Pancreas (tissue), 10 donors: ENCODE data around the gene ANK2. TPM values are rescaled to one million over a fixed set of nuclear protein-coding genes. Genes with fewer than 3 reads are reported as not detected.

Source experiments
- ATAC-seq, 4 donors: fragments of 200-7000 bp; cut with Tn5 transposase; one replicate each; pipeline versions ENCODE4 v1.8.0 to v1.9.1; 2020; ENCODE audit warnings: mild to moderate bottlenecking in 4 of 4, moderate library complexity in 4 of 4
- DNase-seq, 6 donors: peaks; one replicate each; pipeline ENCODE4 v3.0.0-alpha.2; 2020
- FAIRE-seq: peaks from 2 replicates; lab custom pipeline; 2012; peaks lifted over from hg19 to GRCh38; lab: Jason Lieb, UNC
- H3K27ac ChIP-seq, 4 donors: fragments of 200-600 bp; sonication (generic); 1 replicate in 3 of 4; 2 replicates in 1 of 4; pipeline versions ENCODE4 v1.5.0 to v1.8.0; 2020
- H3K27me3 ChIP-seq, 4 donors: fragments of 200-600 bp; one replicate each; pipeline ENCODE4 v1.8.0; 2021
- H3K36me3 ChIP-seq, 3 donors: fragments of 200-600 bp; sonication (generic) in 1 of 3; one replicate each; pipeline versions ENCODE4 v1.5.0 to v1.8.0; 2020 to 2021
- H3K4me1 ChIP-seq, 3 donors: fragments of 200-600 bp; one replicate each; pipeline ENCODE4 v1.8.0; 2021
- H3K4me3 ChIP-seq, 4 donors: fragments of 200-600 bp; sonication (generic) in 2 of 4; one replicate each; pipeline versions ENCODE4 v1.5.0 to v1.8.0; 2020 to 2021
- H3K9me3 ChIP-seq, 4 donors: fragments of 200-600 bp; one replicate each; pipeline ENCODE4 v1.8.0; 2021
- CTCF ChIP-seq, 4 donors: fragments of 200-600 bp; sonication (generic) in 3 of 4; IDR thresholded peaks; one replicate each; pipeline versions ENCODE4 v1.5.0 to v1.8.0; 2021; ENCODE audit warnings: antibody characterized with exemption in 4 of 4
- WGBS, 2 donors: extraction: QIAGEN DNeasy Blood & Tissue Kit; methylation state at CpG; one replicate each; pipeline ENCODE4 v1.1.7; 2013; 5-methylcytosine and 5-hydroxymethylcytosine counted together
- intact Hi-C, 3 donors: fragments of 100-400 bp; cut with DNase I; formaldehyde crosslinking; loops; one replicate each; pipeline versions ENCODE4 v1.11.1 to v1.14.2; 2022
- polyA plus RNA-seq, 2 donors: library from polyadenylated mRNA; stranded (reverse); fragments of 200-250 nt; gene quantifications; one replicate each; pipeline ENCODE4 v1.2.3, GENCODE V29; 2013
- total RNA-seq, 6 donors: library from RNA; stranded (reverse); fragmentation: NEBNext Ultra II Directional in 4 of 6; extraction: Animal tissue kit (Norgen Biotek cat#: 25700) in 4 of 6; gene quantifications; one replicate each; pipeline versions ENCODE4 v1.2.1 to v1.2.4, GENCODE V29; 2021 to 2023
- donor health status: healthy with polysubstance abuse.
- donor health status: DM: no; HTN: no; CAD: no; lungs with moderate emphysema.
- donor health status: DM: no; HTN: no; CAD: no.
- donor health status: control.
- donor health status: control.
- donor health status: Bipolar disorder and iron deficiency.
- donor health status: DM: yes; HTN: yes; CAD: no.
- donor health status: DM: no; HTN: no; CAD: no.
- donor health status: DM: no; HTN: no; CAD: no.
- donor health status: DM: yes; HTN: yes; CAD: no.

Gene ANK2
- total and polyA plus RNA-seq, 8 donors = 1.0 to 4.2 (median 2.7) TPM

- no peak for ATAC-seq
- H3K4me1 ChIP-seq = no peaks in the 10 kb centered on the region
- no peak for FAIRE-seq
- H3K27me3 ChIP-seq = peaks cover 0 to 9% (median 0%) of the 10 kb centered on the region in 4 donors
- H3K36me3 ChIP-seq = no peaks in the 10 kb centered on the region
- no peak overlapping the region for H3K27ac ChIP-seq
- intact Hi-C loops = no loop called here
- H3K9me3 ChIP-seq = no peaks in the 10 kb centered on the region
- no peak for DNase-seq
- TF ChIP-seq CTCF (IDR thresholded peaks at IDR 0.05) = no peak
- no peak overlapping the region for H3K4me3 ChIP-seq
These were observed 41.5 kb downstream of the ANK2 start for GRCh38 chr4:113090954-113091353.

GRCh38 chr4:113094331-113094730 is 44.9 kb downstream of the ANK2 start:
- H3K4me3 ChIP-seq = no peak overlapping the region
- ATAC-seq (no peak), DNase-seq (no peak), FAIRE-seq (no peak)
- TF ChIP-seq CTCF (IDR thresholded peaks at IDR 0.05) = no peak
- intact Hi-C loops = no loop called here
- H3K9me3 ChIP-seq = no peaks in the 10 kb centered on the region
- H3K27ac ChIP-seq = no peak overlapping the region
- WGBS, 2 donors = 43 to 49% methylated on average over 5 of the region's 5 CpGs
- H3K36me3 ChIP-seq = no peaks in the 10 kb centered on the region
- H3K4me1 ChIP-seq = no peaks in the 10 kb centered on the region
- H3K27me3 ChIP-seq = peaks cover 0 to 9% (median 0%) of the 10 kb centered on the region in 4 donors

- peak in 2 of 4 donors; percentile 14 to 28 for TF ChIP-seq CTCF (IDR thresholded peaks at IDR 0.05)
- intact Hi-C loops = no loop called here
- ATAC-seq (no peak), DNase-seq (no peak), FAIRE-seq (no peak)
- Histone ChIP-seq H3K27ac (no peak overlapping the region), H3K36me3 (no peaks in the 10 kb centered on the region), H3K4me3 (no peak overlapping the region), H3K27me3 (peaks cover 0 to 9% (median 0%) of the 10 kb centered on the region in 4 donors), H3K9me3 (no peaks in the 10 kb centered on the region), H3K4me1 (no peaks in the 10 kb centered on the region)
These were observed 45.3 kb downstream of the ANK2 start for GRCh38 chr4:113094802-113095201.

- no peak for ATAC-seq
- no peaks in the 10 kb centered on the region for H3K36me3 ChIP-seq
- H3K9me3 ChIP-seq = no peaks in the 10 kb centered on the region
These were observed 52.2 kb downstream of the ANK2 start for GRCh38 chr4:113101669-113102068.

GRCh38 chr4:113103556-113103955 is 54.1 kb downstream of the ANK2 start:
- WGBS, 2 donors = 33 to 45% methylated on average over 1 of the region's 1 CpG
- ATAC-seq = no peak
- TF ChIP-seq CTCF (IDR thresholded peaks at IDR 0.05) = no peak

More at GRCh38 chr4:113101669-113102068, 52.2 kb downstream of the ANK2 start:
- no peak overlapping the region for H3K4me3 ChIP-seq
- no peaks in the 10 kb centered on the region for H3K27me3 ChIP-seq
- intact Hi-C loops = no loop called here
- FAIRE-seq = no peak
- no peaks in the 10 kb centered on the region for H3K4me1 ChIP-seq
- no peak for TF ChIP-seq CTCF (IDR thresholded peaks at IDR 0.05)
- no peak for DNase-seq
- no peak overlapping the region for H3K27ac ChIP-seq
- 74 to 91% methylated on average over 1 of the region's 1 CpG for WGBS, 2 donors

More at GRCh38 chr4:113103556-113103955, 54.1 kb downstream of the ANK2 start:
- no peak for DNase-seq
- Histone ChIP-seq H3K9me3 (no peaks in the 10 kb centered on the region), H3K27ac (no peak overlapping the region), H3K4me3 (no peak overlapping the region), H3K4me1 (no peaks in the 10 kb centered on the region), H3K27me3 (no peaks in the 10 kb centered on the region), H3K36me3 (no peaks in the 10 kb centered on the region)
- intact Hi-C loops = no loop called here
- FAIRE-seq = no peak
